ENCODE data around the gene PKMYT1.

PKMYT1 gene

GRCh38 chr16:2967721-2968161 is 12.5 kb downstream of the PKMYT1 start:
- H3K27me3 Mint-ChIP-seq (ENCODE audit: low read depth) = peaks cover 38% of the 10 kb centered on the region
- no peak overlapping the region for H3K4me3 Mint-ChIP-seq

GRCh38 chr16:2967211-2967631 is 13.0 kb downstream of the PKMYT1 start:
- no peak overlapping the region for H3K4me3 Mint-ChIP-seq
- H3K9me3 Mint-ChIP-seq = no peaks in the 10 kb centered on the region
- H3K27ac Mint-ChIP-seq = no peak overlapping the region
- H3K4me1 Mint-ChIP-seq (ENCODE audit: low read depth) = peaks cover 24% of the 10 kb centered on the region
- peaks cover 4% of the 10 kb centered on the region for H3K36me3 Mint-ChIP-seq (ENCODE audit: low read depth)
- peaks cover 43% of the 10 kb centered on the region for H3K27me3 Mint-ChIP-seq (ENCODE audit: low read depth)

More at GRCh38 chr16:2967721-2968161, 12.5 kb downstream of the PKMYT1 start:
- no peaks in the 10 kb centered on the region for H3K9me3 Mint-ChIP-seq
- H3K4me1 Mint-ChIP-seq (ENCODE audit: low read depth) = peaks cover 24% of the 10 kb centered on the region
- H3K36me3 Mint-ChIP-seq (ENCODE audit: low read depth) = peaks cover 4% of the 10 kb centered on the region
- no peak overlapping the region for H3K27ac Mint-ChIP-seq

DNA sequence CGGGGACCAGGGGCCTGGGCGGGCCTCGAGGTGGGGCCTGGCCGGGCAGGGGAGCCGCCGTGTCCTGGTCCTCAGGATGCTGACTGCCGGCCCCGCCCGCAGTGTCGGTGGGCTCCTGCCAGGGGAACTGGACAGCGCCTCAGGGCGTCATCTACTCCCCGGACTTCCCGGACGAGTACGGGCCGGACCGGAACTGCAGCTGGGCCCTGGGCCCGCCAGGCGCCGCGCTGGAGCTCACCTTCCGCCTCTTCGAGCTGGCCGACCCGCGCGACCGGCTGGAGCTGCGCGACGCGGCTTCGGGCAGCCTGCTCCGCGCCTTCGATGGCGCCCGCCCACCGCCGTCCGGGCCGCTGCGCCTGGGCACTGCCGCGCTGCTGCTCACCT is 13.4 kb downstream of the PKMYT1 start:
- H3K4me1 Mint-ChIP-seq (ENCODE audit: low read depth) = peaks cover 20% of the 10 kb centered on the region
- no peak overlapping the region for H3K27ac Mint-ChIP-seq
- H3K9me3 Mint-ChIP-seq = no peaks in the 10 kb centered on the region
- H3K4me3 Mint-ChIP-seq = no peak overlapping the region
- H3K27me3 Mint-ChIP-seq (ENCODE audit: low read depth) = peaks cover 47% of the 10 kb centered on the region
- no peaks in the 10 kb centered on the region for H3K36me3 Mint-ChIP-seq (ENCODE audit: low read depth)

- Mint-ChIP-seq H3K27ac (no peak overlapping the region), H3K27me3 (ENCODE audit: low read depth) (peaks cover 50% of the 10 kb centered on the region), H3K36me3 (ENCODE audit: low read depth) (no peaks in the 10 kb centered on the region), H3K4me1 (ENCODE audit: low read depth) (peaks cover 20% of the 10 kb centered on the region), H3K9me3 (no peaks in the 10 kb centered on the region), H3K4me3 (no peak overlapping the region)
Observed at GRCh38 chr16:2966043-2966807, 14.0 kb downstream of the PKMYT1 start.

DNA sequence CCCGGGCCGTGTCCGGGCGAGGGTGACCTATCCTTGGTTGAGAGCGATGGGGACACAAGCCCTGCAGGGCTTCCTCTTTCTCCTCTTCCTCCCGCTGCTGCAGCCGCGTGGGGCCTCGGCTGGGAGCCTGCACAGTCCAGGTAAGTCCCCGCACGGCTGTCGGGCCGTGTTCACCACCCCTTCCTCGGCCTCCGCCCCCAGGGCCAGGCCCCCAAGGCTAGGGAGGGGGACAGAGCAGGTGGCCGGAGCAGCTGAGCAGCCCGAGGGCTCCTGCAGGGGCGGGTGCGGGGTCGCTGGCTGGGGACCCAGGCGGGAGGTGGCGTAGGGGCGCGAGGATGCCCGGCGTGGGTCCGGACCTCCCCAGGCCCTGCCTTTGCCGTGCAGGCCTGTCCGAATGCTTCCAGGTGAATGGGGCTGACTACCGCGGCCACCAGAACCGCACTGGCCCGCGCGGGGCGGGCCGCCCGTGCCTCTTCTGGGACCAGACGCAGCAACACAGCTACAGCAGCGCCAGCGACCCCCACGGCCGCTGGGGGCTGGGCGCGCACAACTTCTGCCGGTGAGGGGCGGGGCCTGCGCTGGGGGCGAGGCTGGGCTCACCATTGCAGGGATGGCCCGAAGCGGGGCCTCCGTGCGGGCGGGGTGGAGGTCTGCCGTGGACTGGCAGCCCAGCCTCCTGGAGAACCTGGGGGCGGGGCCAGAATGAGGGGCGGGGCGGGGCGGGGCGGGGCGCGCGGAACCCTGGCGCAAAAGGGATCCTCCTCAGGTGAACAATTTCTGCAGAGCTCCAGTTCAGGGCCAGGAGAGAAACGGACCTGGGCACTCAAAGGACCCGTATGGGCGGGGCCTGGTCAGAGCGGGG is 15.5 kb downstream of the PKMYT1 start:
- Mint-ChIP-seq H3K36me3 (ENCODE audit: low read depth) (no peaks in the 10 kb centered on the region), H3K9me3 (no peaks in the 10 kb centered on the region), H3K27ac (no peak overlapping the region), H3K27me3 (ENCODE audit: low read depth) (peaks cover 57% of the 10 kb centered on the region), H3K4me3 (peak overlapping the region; percentile 61), H3K4me1 (ENCODE audit: low read depth) (peaks cover 13% of the 10 kb centered on the region)

- Mint-ChIP-seq H3K4me3 (peak within 1 kb of the TSS; percentile 80), H3K27me3 (ENCODE audit: low read depth) (peaks cover 57% of the 10 kb centered on the region)
Observed at GRCh38 chr16:2963723-2964474, 16.3 kb downstream of the PKMYT1 start, which contains the start of gene KREMEN2. Gene KREMEN2, plus strand, starts transcription at chr16:2964275. Its CDS starts 246 bp downstream, at chr16:2964521.

DNA sequence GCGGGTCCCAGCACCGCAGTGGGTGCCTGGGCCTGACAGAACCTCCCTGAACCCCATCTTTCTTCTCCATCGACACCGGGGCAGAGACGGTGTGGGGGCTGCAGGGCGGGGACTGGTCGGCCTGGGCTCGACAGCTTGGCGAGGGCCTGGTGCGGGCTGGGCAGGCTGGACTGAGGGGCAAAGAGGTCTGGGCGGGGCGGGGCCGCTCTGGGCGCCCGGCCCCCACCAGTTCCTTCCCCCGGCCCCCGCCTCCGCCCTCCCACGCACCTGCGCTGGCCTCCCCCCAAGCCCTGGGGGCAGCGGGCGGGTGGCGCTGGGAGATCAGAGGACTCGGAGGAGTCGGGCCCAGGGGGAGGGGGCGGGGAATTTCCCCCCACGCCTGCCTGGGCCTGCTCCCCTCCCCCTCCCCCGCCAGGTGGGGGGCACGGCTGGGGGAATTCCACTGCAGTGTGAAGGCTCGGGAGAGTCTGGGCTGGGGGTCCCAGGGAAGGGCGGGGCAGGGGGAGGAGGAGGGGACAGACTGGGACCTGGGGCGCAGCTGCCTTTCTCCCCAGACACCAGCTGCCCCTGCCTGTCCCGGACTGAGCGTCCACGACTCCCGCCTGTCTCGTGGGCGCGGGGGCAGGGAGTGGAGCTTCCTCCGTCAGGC is 17.0 kb downstream of the PKMYT1 start:
- Mint-ChIP-seq H3K4me1 (ENCODE audit: low read depth) (peaks cover 6% of the 10 kb centered on the region), H3K27ac (no peak overlapping the region), H3K36me3 (ENCODE audit: low read depth) (no peaks in the 10 kb centered on the region), H3K9me3 (no peaks in the 10 kb centered on the region), H3K27me3 (ENCODE audit: low read depth) (peaks cover 52% of the 10 kb centered on the region), H3K4me3 (peak overlapping the region; percentile 21)

More at GRCh38 chr16:2963723-2964474, 16.3 kb downstream of the PKMYT1 start, which contains the start of gene KREMEN2:
- Mint-ChIP-seq H3K4me1 (ENCODE audit: low read depth) (peaks cover 13% of the 10 kb centered on the region), H3K9me3 (no peaks in the 10 kb centered on the region), H3K27ac (no peak within 1 kb of the TSS), H3K36me3 (ENCODE audit: low read depth) (no peaks in the 10 kb centered on the region)

- H3K4me1 Mint-ChIP-seq (ENCODE audit: low read depth) = peaks cover 4% of the 10 kb centered on the region
- no peak overlapping the region for H3K27ac Mint-ChIP-seq
- H3K36me3 Mint-ChIP-seq (ENCODE audit: low read depth) = no peaks in the 10 kb centered on the region
- H3K9me3 Mint-ChIP-seq = no peaks in the 10 kb centered on the region
- H3K4me3 Mint-ChIP-seq = no peak overlapping the region
- peaks cover 45% of the 10 kb centered on the region for H3K27me3 Mint-ChIP-seq (ENCODE audit: low read depth)
Observed at GRCh38 chr16:2962334-2963073, 17.7 kb downstream of the PKMYT1 start.

DNA sequence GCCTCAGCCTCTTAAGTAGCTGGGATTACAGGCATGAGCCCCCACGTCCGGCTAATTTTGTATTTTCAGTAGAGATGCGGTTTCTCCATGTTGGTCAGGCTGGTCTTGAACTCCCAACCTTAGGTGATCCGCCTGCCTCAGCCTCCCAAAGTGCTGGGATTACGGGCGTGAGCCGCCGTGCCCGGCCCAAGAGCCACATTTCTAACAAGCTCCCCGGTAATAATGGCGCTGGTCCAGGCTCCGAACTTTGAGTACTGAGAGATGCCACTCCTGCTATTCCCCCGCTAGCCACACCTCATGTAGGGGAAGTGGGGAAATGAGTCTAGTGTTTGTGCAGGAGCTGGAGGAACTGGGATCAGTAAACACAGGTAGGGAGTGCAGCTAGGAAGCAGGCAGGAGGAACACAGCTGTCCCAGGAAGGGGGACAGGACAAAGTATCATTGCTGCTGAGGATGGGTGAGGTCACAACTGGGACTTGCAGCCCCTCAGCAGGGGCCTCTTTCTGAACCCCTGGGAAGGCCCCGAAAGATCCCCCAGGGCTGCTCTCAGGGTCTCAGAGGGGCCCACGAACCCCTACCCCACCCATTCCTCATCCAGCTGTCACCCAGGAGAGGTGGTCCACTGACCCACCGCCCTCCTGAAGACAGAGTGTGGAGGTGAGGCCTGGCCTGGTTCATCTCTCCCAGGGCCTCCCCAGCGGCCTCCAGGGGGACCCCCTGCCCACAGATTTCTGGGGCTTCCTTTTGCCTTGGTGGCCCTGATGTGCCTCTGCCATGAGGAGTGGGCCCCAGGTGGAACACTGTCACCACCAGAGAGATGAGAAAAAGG is 19.8 kb downstream of the PKMYT1 start:
- H3K4me3 Mint-ChIP-seq = no peak overlapping the region
- no peaks in the 10 kb centered on the region for H3K9me3 Mint-ChIP-seq
- peaks cover 4% of the 10 kb centered on the region for H3K4me1 Mint-ChIP-seq (ENCODE audit: low read depth)
- no peak overlapping the region for H3K27ac Mint-ChIP-seq
- H3K27me3 Mint-ChIP-seq (ENCODE audit: low read depth) = peaks cover 37% of the 10 kb centered on the region
- no peaks in the 10 kb centered on the region for H3K36me3 Mint-ChIP-seq (ENCODE audit: low read depth)

GRCh38 chr16:2959206-2959605 is 21.0 kb downstream of the PKMYT1 start:
- H3K36me3 Mint-ChIP-seq (ENCODE audit: low read depth) = no peaks in the 10 kb centered on the region
- H3K4me1 Mint-ChIP-seq (ENCODE audit: low read depth) = peaks cover 2% of the 10 kb centered on the region
- H3K27ac Mint-ChIP-seq = no peak overlapping the region
- no peaks in the 10 kb centered on the region for H3K9me3 Mint-ChIP-seq
- H3K27me3 Mint-ChIP-seq (ENCODE audit: low read depth) = peaks cover 29% of the 10 kb centered on the region
- no peak overlapping the region for H3K4me3 Mint-ChIP-seq

DNA sequence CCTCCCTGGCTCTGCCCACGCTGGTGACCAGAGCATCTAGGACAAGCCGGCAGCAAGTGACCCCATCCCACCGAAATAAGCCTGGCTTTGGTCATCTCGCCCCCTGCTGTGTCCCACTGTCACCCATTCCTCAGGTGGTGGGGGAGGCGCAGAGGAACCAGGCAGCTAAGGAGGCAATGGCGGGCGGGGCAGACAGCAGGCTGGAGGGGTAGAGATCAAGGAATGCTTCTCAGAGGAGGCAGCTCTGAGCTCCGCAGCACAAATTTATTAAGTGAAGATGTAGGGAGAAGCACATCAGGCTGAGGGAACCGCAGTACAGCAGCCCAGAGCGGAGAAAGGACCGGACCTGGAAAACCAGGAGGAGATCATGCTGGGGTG is 23.7 kb downstream of the PKMYT1 start:
- peaks cover 8% of the 10 kb centered on the region for H3K27me3 Mint-ChIP-seq (ENCODE audit: low read depth)
- no peak overlapping the region for H3K4me3 Mint-ChIP-seq
- no peaks in the 10 kb centered on the region for H3K4me1 Mint-ChIP-seq (ENCODE audit: low read depth)
- H3K36me3 Mint-ChIP-seq (ENCODE audit: low read depth) = no peaks in the 10 kb centered on the region
- no peaks in the 10 kb centered on the region for H3K9me3 Mint-ChIP-seq
- no peak overlapping the region for H3K27ac Mint-ChIP-seq

DNA sequence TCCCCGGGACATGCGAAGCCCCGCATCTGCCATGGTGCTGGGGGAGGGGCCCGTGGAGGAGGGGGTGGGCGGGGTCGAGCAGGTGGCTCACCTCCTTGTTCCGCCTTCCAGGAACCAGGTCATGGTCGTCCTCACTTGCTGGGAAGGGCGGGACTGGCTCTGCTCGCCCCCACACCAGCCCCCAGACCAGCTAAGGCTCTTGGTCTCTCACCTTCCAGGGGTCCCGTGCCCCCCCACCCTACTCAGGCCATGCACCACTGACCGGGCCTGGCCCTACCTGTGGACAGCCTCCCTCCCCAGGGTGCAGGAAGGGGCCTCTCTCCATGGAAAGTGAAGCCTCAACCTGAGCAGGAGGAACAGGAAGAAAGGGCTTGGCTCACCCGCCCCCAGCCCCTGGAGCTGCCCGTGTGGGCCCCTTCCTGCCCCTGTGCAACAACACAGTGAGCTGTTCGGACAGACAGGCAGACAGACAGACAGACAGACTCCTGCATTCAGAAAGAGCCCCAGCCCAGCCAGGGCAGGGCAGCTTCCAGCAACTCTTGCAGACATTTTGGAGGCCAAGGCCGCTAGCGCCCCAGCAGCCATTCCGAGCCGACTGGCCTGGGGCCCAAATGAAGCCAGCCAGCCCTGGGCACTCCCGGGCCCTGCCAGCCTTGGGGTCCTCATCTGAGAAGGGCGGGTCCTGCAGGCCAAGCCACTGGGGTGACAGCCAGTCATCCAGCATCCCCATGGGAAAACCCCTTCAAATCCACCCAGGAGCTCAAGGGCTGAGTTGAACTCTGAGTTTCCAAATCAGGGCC is 24.3 kb downstream of the PKMYT1 start:
- Mint-ChIP-seq H3K4me3 (no peak overlapping the region), H3K27ac (no peak overlapping the region), H3K9me3 (no peaks in the 10 kb centered on the region), H3K27me3 (ENCODE audit: low read depth) (peaks cover 7% of the 10 kb centered on the region), H3K36me3 (ENCODE audit: low read depth) (no peaks in the 10 kb centered on the region), H3K4me1 (ENCODE audit: low read depth) (no peaks in the 10 kb centered on the region)
